Measurements from ENCODE around the gene NSG1. TPM values are rescaled to one million over a fixed set of nuclear protein-coding genes. Genes with fewer than 3 reads are reported as not detected.
A peak's percentile ranks its signal among the peaks of the same experiment; 100 is the strongest.
"Not testable (repeated sequence)": the region's sequence is repeated elsewhere in the genome, so short reads cannot be mapped to it uniquely, and the experiment has no call there.

NSG1 gene
- polyA plus RNA-seq, 1 donor from 2014 or later: 0.69 TPM

DNA sequence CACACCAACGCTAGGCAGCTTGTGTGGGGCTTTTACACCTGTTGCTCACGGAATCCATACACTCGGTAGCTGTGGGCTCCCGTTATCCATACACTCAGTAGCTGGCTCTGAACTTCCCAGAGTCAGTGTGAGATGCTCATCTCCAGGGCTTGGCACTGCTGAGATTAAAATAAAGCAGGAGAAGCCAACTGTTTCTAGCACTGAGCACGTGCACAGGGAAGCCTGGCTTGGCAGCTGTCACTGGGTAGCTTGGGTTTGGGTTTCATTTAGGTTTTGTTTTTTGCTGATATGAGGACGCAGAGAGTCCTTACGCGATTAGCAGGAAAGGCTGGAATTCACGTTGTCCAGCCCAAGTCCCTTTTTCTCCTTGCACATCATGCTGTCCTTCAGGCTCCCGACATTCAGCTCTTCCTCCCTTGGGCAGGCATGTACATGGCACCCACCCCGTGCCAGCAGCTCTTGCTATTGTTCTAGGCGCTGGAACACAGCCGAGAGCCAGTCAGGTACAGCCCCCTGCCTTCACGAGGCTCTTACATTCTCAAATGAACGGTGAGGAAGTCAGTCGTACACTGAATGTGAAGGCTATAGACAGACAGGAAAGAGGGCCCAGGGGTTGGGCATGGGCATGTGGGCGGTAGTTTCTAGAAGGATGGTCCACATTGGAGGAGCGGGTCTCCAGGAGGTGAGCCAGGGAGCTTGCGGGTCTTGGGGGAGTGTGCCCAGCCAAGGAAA lies 25.9 kb downstream of the NSG1 start:
- Mint-ChIP-seq H3K27me3 (peaks cover 2% of the 10 kb centered on the region), H3K36me3 (peaks cover 6% of the 10 kb centered on the region), H3K4me1 (no peaks in the 10 kb centered on the region), H3K4me3 (no peak overlapping the region), H3K9me3 (peaks cover 2 to 3% (median 2%) of the 10 kb centered on the region in 3 donors), H3K27ac (no peak overlapping the region)

- Mint-ChIP-seq H3K9me3 (peaks cover 2 to 3% (median 2%) of the 10 kb centered on the region in 3 donors), H3K27ac (no peak overlapping the region), H3K36me3 (peaks cover 6% of the 10 kb centered on the region), H3K4me3 (no peak overlapping the region), H3K27me3 (no peaks in the 10 kb centered on the region), H3K4me1 (no peaks in the 10 kb centered on the region)
Observed at GRCh38 chr4:4413373-4413725, 26.4 kb downstream of the NSG1 start.

- Mint-ChIP-seq H3K27ac (no peak overlapping the region), H3K4me3 (no peak overlapping the region), H3K4me1 (no peaks in the 10 kb centered on the region), H3K9me3 (peaks cover 2 to 3% (median 2%) of the 10 kb centered on the region in 3 donors), H3K36me3 (peaks cover 10% of the 10 kb centered on the region), H3K27me3 (no peaks in the 10 kb centered on the region)
Observed at GRCh38 chr4:4413806-4414205, 26.9 kb downstream of the NSG1 start.

- peaks cover 14% of the 10 kb centered on the region for H3K36me3 Mint-ChIP-seq
- no peaks in the 10 kb centered on the region for H3K4me1 Mint-ChIP-seq
- H3K9me3 Mint-ChIP-seq: peaks cover 2 to 3% (median 2%) of the 10 kb centered on the region in 3 donors
- H3K27me3 Mint-ChIP-seq: no peaks in the 10 kb centered on the region
- peak overlapping the region in 1 of 4 donors; percentile 47 for H3K4me3 Mint-ChIP-seq
- no peak overlapping the region for H3K27ac Mint-ChIP-seq
Observed at GRCh38 chr4:4415107-4415805, 28.4 kb downstream of the NSG1 start.

- Mint-ChIP-seq H3K36me3 (peaks cover 17% of the 10 kb centered on the region), H3K9me3 (peaks cover 2 to 3% (median 2%) of the 10 kb centered on the region in 3 donors), H3K4me1 (no peaks in the 10 kb centered on the region), H3K4me3 (peak overlapping the region in 1 of 4 donors; percentile 47), H3K27me3 (no peaks in the 10 kb centered on the region), H3K27ac (no peak overlapping the region)
Observed at GRCh38 chr4:4415806-4416805, 29.2 kb downstream of the NSG1 start.

DNA sequence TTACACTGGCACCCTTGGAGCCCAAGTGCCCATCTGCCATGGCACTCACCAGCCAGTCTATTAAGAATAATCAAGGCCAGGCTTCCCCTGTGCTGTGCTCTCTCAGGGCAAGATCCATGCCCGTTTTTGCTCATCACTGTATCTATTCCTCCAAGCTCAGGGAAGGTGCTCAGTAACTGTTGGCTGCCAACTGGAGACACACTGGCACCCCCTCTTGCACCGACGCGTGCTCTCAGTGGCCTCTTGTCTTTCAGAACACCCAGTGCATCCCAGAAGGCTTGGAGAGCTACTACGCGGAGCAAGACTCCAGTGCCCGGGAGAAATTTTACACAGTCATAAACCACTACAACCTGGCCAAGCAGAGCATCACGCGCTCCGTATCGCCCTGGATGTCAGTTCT lies 30.1 kb downstream of the NSG1 start:
- H3K4me1 Mint-ChIP-seq: no peaks in the 10 kb centered on the region
- no peaks in the 10 kb centered on the region for H3K27me3 Mint-ChIP-seq
- no peak overlapping the region for H3K27ac Mint-ChIP-seq
- peaks cover 2 to 3% (median 2%) of the 10 kb centered on the region in 3 donors for H3K9me3 Mint-ChIP-seq
- no peak overlapping the region for H3K4me3 Mint-ChIP-seq
- peaks cover 17% of the 10 kb centered on the region for H3K36me3 Mint-ChIP-seq

DNA sequence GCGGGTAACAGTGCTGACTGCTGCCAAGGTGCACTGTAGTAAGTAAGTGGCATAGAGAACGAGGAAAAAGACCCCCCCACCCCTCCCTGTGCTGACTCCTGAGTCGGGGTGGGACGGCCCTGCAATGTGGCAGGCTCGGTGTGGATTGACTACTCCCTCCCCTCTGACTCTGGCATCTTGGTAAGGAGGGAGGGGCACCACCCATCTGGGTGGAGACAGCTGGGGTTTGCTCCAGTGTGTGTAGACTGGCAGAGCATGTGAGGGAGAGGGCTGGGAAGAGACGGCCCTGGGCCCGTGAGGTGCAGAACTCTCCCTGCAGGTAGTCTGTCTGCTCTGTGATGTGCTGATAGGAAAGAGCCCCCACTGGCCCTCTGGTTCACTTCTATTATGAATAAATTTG lies 31.0 kb downstream of the NSG1 start:
- Mint-ChIP-seq H3K36me3 (peaks cover 17% of the 10 kb centered on the region), H3K4me1 (no peaks in the 10 kb centered on the region), H3K27me3 (no peaks in the 10 kb centered on the region), H3K4me3 (no peak overlapping the region), H3K9me3 (peaks cover 2 to 3% (median 2%) of the 10 kb centered on the region in 3 donors), H3K27ac (no peak overlapping the region)

GRCh38 chr4:4418676-4419390 lies 31.9 kb downstream of the NSG1 start:
- Mint-ChIP-seq H3K36me3 (peaks cover 19% of the 10 kb centered on the region), H3K4me1 (no peaks in the 10 kb centered on the region), H3K4me3 (no peak overlapping the region), H3K27me3 (no peaks in the 10 kb centered on the region), H3K9me3 (peaks cover 2 to 3% (median 2%) of the 10 kb centered on the region in 3 donors), H3K27ac (peak overlapping the region in 1 of 3 donors; percentile 19)

DNA sequence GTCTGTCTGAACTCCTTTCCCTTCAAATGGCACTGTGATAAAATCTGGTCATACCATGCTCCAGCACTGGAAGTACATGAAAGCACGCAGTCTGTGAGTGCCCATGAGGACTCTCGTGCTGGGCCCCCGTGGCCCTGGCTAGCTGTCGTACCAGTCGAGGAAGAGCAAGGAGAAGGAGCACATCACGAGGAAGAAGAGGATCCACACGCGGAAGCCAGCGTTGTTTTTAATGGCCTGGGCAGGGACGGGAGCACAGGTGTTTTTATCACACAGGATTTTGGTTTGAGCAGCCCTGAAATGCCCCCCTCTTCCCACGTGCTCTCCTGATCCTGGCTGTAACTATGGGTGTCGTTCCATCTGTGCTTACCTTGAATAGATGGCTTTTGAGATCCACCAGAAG lies 33.0 kb downstream of the NSG1 start:
- peaks cover 19% of the 10 kb centered on the region for H3K36me3 Mint-ChIP-seq
- no peaks in the 10 kb centered on the region for H3K27me3 Mint-ChIP-seq
- peaks cover 2 to 3% (median 2%) of the 10 kb centered on the region in 3 donors for H3K9me3 Mint-ChIP-seq
- H3K27ac Mint-ChIP-seq: peak overlapping the region in 1 of 3 donors; percentile 62
- no peaks in the 10 kb centered on the region for H3K4me1 Mint-ChIP-seq
- H3K4me3 Mint-ChIP-seq: no peak overlapping the region

DNA sequence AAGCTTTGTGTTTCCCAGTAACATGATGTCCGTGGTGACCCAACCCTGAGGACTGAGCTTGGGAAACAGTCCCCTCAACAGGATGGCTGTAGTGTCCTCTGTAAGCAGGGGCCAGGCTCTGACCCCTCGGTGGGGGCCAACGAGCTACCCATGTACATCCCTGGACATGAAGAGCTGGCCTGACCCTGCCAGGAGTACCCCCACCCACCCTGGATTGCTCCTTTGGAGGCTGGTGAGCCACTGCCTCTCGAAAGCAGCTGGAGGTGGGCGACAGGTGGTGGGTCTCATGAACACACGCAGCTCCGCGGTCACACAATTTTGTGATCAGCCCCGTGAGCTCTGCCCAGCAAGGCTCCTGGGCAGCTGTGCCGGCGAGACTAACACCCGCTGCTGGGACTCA lies 33.5 kb downstream of the NSG1 start:
- peak overlapping the region in 1 of 3 donors; percentile 50 for H3K27ac Mint-ChIP-seq
- no peaks in the 10 kb centered on the region for H3K27me3 Mint-ChIP-seq
- H3K36me3 Mint-ChIP-seq: peaks cover 19% of the 10 kb centered on the region
- no peaks in the 10 kb centered on the region for H3K4me1 Mint-ChIP-seq
- H3K9me3 Mint-ChIP-seq: peaks cover 2 to 3% (median 2%) of the 10 kb centered on the region in 3 donors
- H3K4me3 Mint-ChIP-seq: no peak overlapping the region

GRCh38 chr4:4421356-4421755 lies 34.5 kb downstream of the NSG1 start:
- peaks cover 19% of the 10 kb centered on the region for H3K36me3 Mint-ChIP-seq
- no peak overlapping the region for H3K27ac Mint-ChIP-seq
- no peaks in the 10 kb centered on the region for H3K4me1 Mint-ChIP-seq
- no peaks in the 10 kb centered on the region for H3K27me3 Mint-ChIP-seq
- peaks cover 0 to 3% (median 2%) of the 10 kb centered on the region in 3 donors for H3K9me3 Mint-ChIP-seq
- no peak overlapping the region for H3K4me3 Mint-ChIP-seq

GRCh38 chr4:4422117-4422516 lies 35.2 kb downstream of the NSG1 start:
- not testable (repeated sequence) for H3K4me1 Mint-ChIP-seq, H3K27me3 Mint-ChIP-seq, H3K4me3 Mint-ChIP-seq, H3K27ac Mint-ChIP-seq, H3K9me3 Mint-ChIP-seq
- H3K36me3 Mint-ChIP-seq: peaks cover 16% of the 10 kb centered on the region

DNA sequence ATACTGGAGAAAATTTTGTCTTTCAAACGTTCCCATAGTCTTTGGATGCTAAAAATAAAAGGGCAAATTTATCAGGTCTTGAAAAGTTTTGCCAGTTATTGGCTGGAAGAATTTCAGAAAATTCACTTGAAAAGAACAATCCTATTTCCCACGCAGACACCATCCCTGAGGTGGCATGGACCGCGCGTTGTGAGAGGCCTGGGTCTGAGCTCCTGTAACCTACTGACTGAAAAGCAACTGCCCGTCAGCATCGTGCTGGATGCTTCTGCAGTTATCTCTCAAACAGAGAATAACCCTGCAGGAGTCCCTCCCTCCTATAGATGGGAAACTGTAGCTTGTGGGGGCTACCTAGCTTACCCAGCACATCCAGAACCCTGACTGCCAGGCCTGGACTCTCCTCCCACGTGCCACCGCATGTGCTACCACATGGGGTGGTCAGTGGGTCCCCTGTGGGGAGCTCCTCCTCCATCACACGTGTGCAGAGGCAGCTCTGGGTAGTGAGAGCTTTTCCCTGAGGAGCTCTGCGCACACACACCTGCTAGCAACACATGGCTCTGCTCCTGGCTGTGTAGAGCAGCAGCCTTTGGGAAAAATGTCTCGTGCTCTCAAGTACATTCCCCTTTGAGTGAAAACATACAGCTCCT lies 36.1 kb downstream of the NSG1 start:
- peaks cover 0 to 1% (median 0%) of the 10 kb centered on the region in 3 donors for H3K4me1 Mint-ChIP-seq
- peak overlapping the region in 1 of 3 donors; percentile 2 for H3K27ac Mint-ChIP-seq
- no peaks in the 10 kb centered on the region for H3K27me3 Mint-ChIP-seq
- no peaks in the 10 kb centered on the region for H3K9me3 Mint-ChIP-seq
- no peak overlapping the region for H3K4me3 Mint-ChIP-seq
- H3K36me3 Mint-ChIP-seq: peaks cover 13% of the 10 kb centered on the region
